ENCODE measurements around the gene CPVL. TPM values are rescaled to one million over a fixed set of nuclear protein-coding genes. Genes with fewer than 3 reads are reported as not detected.
A peak's percentile ranks its signal among the peaks of the same experiment; 100 is the strongest.

The CPVL gene
- total RNA-seq, 1 experiment from 2014 or later = 35.4 TPM

- DNase-seq (ENCODE audit: low read depth) = peak; percentile 41
Observed at GRCh38 chr7:29091715-29092114, 54.6 kb downstream of the CPVL start.

- peak; percentile 39 for DNase-seq (ENCODE audit: low read depth)
Observed at GRCh38 chr7:29090836-29091601, 55.3 kb downstream of the CPVL start.

- DNase-seq (ENCODE audit: low read depth) = no peak
Observed at GRCh38 chr7:29090151-29090805, 56.1 kb downstream of the CPVL start.

- no peak for DNase-seq (ENCODE audit: low read depth)
Observed at GRCh38 chr7:29087840-29088170, 58.5 kb downstream of the CPVL start.

- no peak for DNase-seq (ENCODE audit: low read depth)
Observed at GRCh38 chr7:29086545-29086944, 59.8 kb downstream of the CPVL start.

GRCh38 chr7:29084832-29085231, 61.5 kb downstream of the CPVL start:
- no peak for DNase-seq (ENCODE audit: low read depth)

- DNase-seq (ENCODE audit: low read depth) = no peak
Observed at GRCh38 chr7:29080803-29081202, 65.5 kb downstream of the CPVL start.

- DNase-seq (ENCODE audit: low read depth) = no peak
Observed at GRCh38 chr7:29078311-29079260, 67.8 kb downstream of the CPVL start.

GRCh38 chr7:29077854-29078253, 68.5 kb downstream of the CPVL start:
- DNase-seq (ENCODE audit: low read depth) = peak; percentile 35

- DNase-seq (ENCODE audit: low read depth) = no peak
Observed at GRCh38 chr7:29077176-29077575, 69.2 kb downstream of the CPVL start.

- no peak for DNase-seq (ENCODE audit: low read depth)
Observed at GRCh38 chr7:29076631-29077030, 69.7 kb downstream of the CPVL start.

- DNase-seq (ENCODE audit: low read depth) = no peak
Observed at GRCh38 chr7:29075606-29076005, 70.7 kb downstream of the CPVL start.

GRCh38 chr7:29071203-29071874, 75.0 kb downstream of the CPVL start:
- DNase-seq (ENCODE audit: low read depth) = no peak

GRCh38 chr7:29066641-29067040, 79.7 kb downstream of the CPVL start:
- no peak for DNase-seq (ENCODE audit: low read depth)

GRCh38 chr7:29065181-29065857, 81.0 kb downstream of the CPVL start:
- DNase-seq (ENCODE audit: low read depth) = no peak

- DNase-seq (ENCODE audit: low read depth) = no peak
Observed at GRCh38 chr7:29063872-29064271, 82.5 kb downstream of the CPVL start.

GRCh38 chr7:29063236-29063635, 83.1 kb downstream of the CPVL start:
- DNase-seq (ENCODE audit: low read depth) = no peak

GRCh38 chr7:29053105-29053872, 93.0 kb downstream of the CPVL start:
- no peak for DNase-seq (ENCODE audit: low read depth)

- no peak for DNase-seq (ENCODE audit: low read depth)
Observed at GRCh38 chr7:29046978-29047377, 99.4 kb downstream of the CPVL start.

- DNase-seq (ENCODE audit: low read depth) = no peak
Observed at GRCh38 chr7:29045258-29046086, 100.9 kb downstream of the CPVL start.
